ENCODE results near the gene RFPL1.

RFPL1 gene

GRCh38 chr22:29451863-29452262 is 13.5 kb downstream of the RFPL1 start:
- ChIA-PET CTCF (no interaction called here), POLR2A (ENCODE audit: low non-redundant PET) (no interaction called here)
- H3K27ac ChIP-seq: no peak overlapping the region
- DNase-seq (ENCODE audit: low spot score): no peak
- no peak for TF ChIP-seq CTCF (conservative IDR thresholded peaks at IDR 0.05; ENCODE audit: low read depth)

- POLR2A ChIA-PET (ENCODE audit: low non-redundant PET): no interaction called here
- no peak for TF ChIP-seq CTCF (conservative IDR thresholded peaks at IDR 0.05; ENCODE audit: low read depth)
- H3K27ac ChIP-seq: no peak overlapping the region
- DNase-seq (ENCODE audit: low spot score): no peak
- CTCF ChIA-PET: no interaction called here
Observed at GRCh38 chr22:29454276-29454675, 15.9 kb downstream of the RFPL1 start.

GRCh38 chr22:29456211-29456671 is 17.9 kb downstream of the RFPL1 start:
- ChIA-PET POLR2A (ENCODE audit: low non-redundant PET) (no interaction called here), CTCF (no interaction called here)
- TF ChIP-seq CTCF (conservative IDR thresholded peaks at IDR 0.05; ENCODE audit: low read depth): no peak
- DNase-seq (ENCODE audit: low spot score): no peak
- H3K27ac ChIP-seq: no peak overlapping the region

- ChIA-PET CTCF (interaction anchor here (0.7 kb wide), 1 partner anchor 11 kb away, joined by 3 read pairs; no protein-coding TSS in a partner anchor), POLR2A (ENCODE audit: low non-redundant PET) (no interaction called here)
- no peak overlapping the region for H3K27ac ChIP-seq
- no peak for TF ChIP-seq CTCF (conservative IDR thresholded peaks at IDR 0.05; ENCODE audit: low read depth)
- peak; percentile 45 for DNase-seq (ENCODE audit: low spot score)
Observed at GRCh38 chr22:29457730-29458129, 19.3 kb downstream of the RFPL1 start.

GRCh38 chr22:29458551-29458950 is 20.2 kb downstream of the RFPL1 start:
- H3K27ac ChIP-seq: peak overlapping the region; percentile 31; the same call in 1 of the 2 replicates
- no peak for TF ChIP-seq CTCF (conservative IDR thresholded peaks at IDR 0.05; ENCODE audit: low read depth)
- no peak for DNase-seq (ENCODE audit: low spot score)
- CTCF ChIA-PET: no interaction called here
- POLR2A ChIA-PET (ENCODE audit: low non-redundant PET): no interaction called here

GRCh38 chr22:29459773-29460172 is 21.4 kb downstream of the RFPL1 start:
- POLR2A ChIA-PET (ENCODE audit: low non-redundant PET): no interaction called here
- no peak for TF ChIP-seq CTCF (conservative IDR thresholded peaks at IDR 0.05; ENCODE audit: low read depth)
- DNase-seq (ENCODE audit: low spot score): no peak
- no peak overlapping the region for H3K27ac ChIP-seq
- CTCF ChIA-PET: interaction anchor here (1.0 kb wide), 1 partner anchor 11 kb away, joined by 4 read pairs; no protein-coding TSS in a partner anchor

GRCh38 chr22:29461263-29461662 is 22.9 kb downstream of the RFPL1 start:
- POLR2A ChIA-PET (ENCODE audit: low non-redundant PET): no interaction called here
- TF ChIP-seq CTCF (conservative IDR thresholded peaks at IDR 0.05; ENCODE audit: low read depth): no peak
- no peak overlapping the region for H3K27ac ChIP-seq
- CTCF ChIA-PET: interaction anchor here (0.6 to 0.7 kb wide), 2 partner anchors 36 to 385 kb away, joined by 4 read pairs; no protein-coding TSS in a partner anchor
- no peak for DNase-seq (ENCODE audit: low spot score)
